HepG2 (cell line): ENCODE data around the gene TSPAN9. TPM values are rescaled to one million over a fixed set of nuclear protein-coding genes. Genes with fewer than 3 reads are reported as not detected.

Experiments used
- ATAC-seq: fragments of 200-7000 bp; cut with Tn5 transposase; 3 replicates; pipeline ENCODE4 v1.9.1; 2020; ENCODE audit warnings: mild to moderate bottlenecking, moderate library complexity
- BruUV-seq: library from RNA; stranded (reverse); fragments of 400-500 nt; replicated peaks from 2 replicates; lab custom pipeline; 2021; lab: Mats Ljungman, UMichigan
- CTCF ChIA-PET: fragments of 300-600 bp; formaldehyde crosslinking; extraction: SDS; loops from one replicate; lab custom pipeline; 2021; ENCODE audit warnings: low total read pairs, inconsistent platforms, low intra/inter-chr PET ratio; lab: Yijun Ruan, JAX
- POLR2A ChIA-PET: fragments of 350-600 bp; sonication (Branson Sonifier 250); formaldehyde crosslinking; loops from one replicate; lab custom pipeline; 2020; ENCODE audit warnings: antibody characterized with exemption, inconsistent platforms; lab: Yijun Ruan, JAX
- DNase-seq: peaks from one replicate; pipeline ENCODE4 v3.0.0-alpha.2; 2015; ENCODE audit warnings: low spot score
- FAIRE-seq: peaks from 3 replicates; lab custom pipeline; 2011; peaks lifted over from hg19 to GRCh38; lab: Jason Lieb, UNC
- H2AFZ ChIP-seq: one replicate; pipeline ENCODE4 v1.6.1; 2011; ENCODE audit warnings: low read length, inconsistent platforms
- H3K27ac ChIP-seq: fragments of 300-600 bp; 3 replicates; pipeline ENCODE4 v1.8.0; 2011; ENCODE audit warnings: mixed run types, mild to moderate bottlenecking, mixed read lengths, low read length, inconsistent platforms; ENCODE audit not compliant: insufficient read depth; ENCODE audit errors: extremely low read length
- H3K27me3 ChIP-seq, 2 experiments: fragments of 200-600 bp in 1 of 2; 2 replicates in 1 of 2; 3 replicates in 1 of 2; pipeline versions ENCODE4 v1.6.0 to v1.8.0; 2011; ENCODE audit warnings: low read length in 2 of 2, mild to moderate bottlenecking in 2 of 2, moderate library complexity in 2 of 2, inconsistent platforms in 1 of 2; ENCODE audit not compliant: insufficient read depth in 2 of 2, control insufficient read depth in 1 of 2
- H3K36me3 ChIP-seq, 2 experiments: fragments of 200-600 bp in 1 of 2; replicated peaks in 1 of 2; 2 replicates in 1 of 2; 3 replicates in 1 of 2; pipeline versions ENCODE4 v1.5.1 to v1.8.0; 2011; ENCODE audit warnings: low read length in 2 of 2, inconsistent platforms in 1 of 2; ENCODE audit not compliant: insufficient read depth in 2 of 2, control insufficient read depth in 1 of 2
- H3K4me1 ChIP-seq: 2 replicates; pipeline ENCODE4 v1.5.1; 2012; ENCODE audit warnings: low read length, inconsistent platforms; ENCODE audit not compliant: insufficient read depth
- H3K4me2 ChIP-seq: 2 replicates; pipeline ENCODE4 v1.6.0; 2011; ENCODE audit warnings: low read depth, low read length, inconsistent platforms
- H3K4me3 ChIP-seq, 3 experiments: fragments of 200-600 bp in 1 of 3; sonication (generic), shearing (Covaris generic) in 1 of 3; replicated peaks in 1 of 3; 2 replicates each; pipeline ENCODE4 v1.5.1; 2011 to 2016; ENCODE audit warnings: low read length in 3 of 3, inconsistent platforms in 2 of 3, low read depth in 2 of 3, mild to moderate bottlenecking in 2 of 3, control low read depth in 1 of 3, mixed read lengths in 1 of 3; ENCODE audit not compliant: insufficient read depth in 1 of 3
- H3K79me2 ChIP-seq: one replicate; pipeline ENCODE4 v1.6.1; 2011; ENCODE audit warnings: low read length, inconsistent platforms; ENCODE audit not compliant: insufficient read depth
- H3K9ac ChIP-seq: 2 replicates; pipeline ENCODE4 v1.6.0; 2011; ENCODE audit warnings: mild to moderate bottlenecking, low read depth, low read length, inconsistent platforms; ENCODE audit not compliant: insufficient read depth
- H3K9me3 ChIP-seq: 2 replicates; pipeline ENCODE4 v1.5.1; 2012; ENCODE audit warnings: mild to moderate bottlenecking, low read length
- H4K20me1 ChIP-seq: 2 replicates; pipeline ENCODE4 v1.6.0; 2011; ENCODE audit warnings: inconsistent platforms, mild to moderate bottlenecking, low read length, moderate library complexity; ENCODE audit not compliant: insufficient read depth
- CEBPG ChIP-seq: IDR thresholded peaks from 2 replicates; pipeline ENCODE4 v1.6.1; 2016
- RORA ChIP-seq: sonication (generic); formaldehyde crosslinking; IDR thresholded peaks from 2 replicates; pipeline ENCODE4 v1.5.0; 2020; ENCODE audit warnings: mild to moderate bottlenecking, missing genetic modification reagents, moderate library complexity
- WGBS: methylation state at CpG from one replicate; pipeline ENCODE4 v1.1.6; 2017; ENCODE audit warnings: low lambda C conversion rate; 5-methylcytosine and 5-hydroxymethylcytosine counted together
- in situ Hi-C: cut with HindIII; loops from 2 replicates; pipeline ENCODE4 v1.10.0; 2017; ENCODE audit warnings: low pct_unique_long_range_greater_than_20kb; ENCODE audit not compliant: extremely low pct_ligation_motif_present
- intact Hi-C: fragments of 100-400 bp; cut with micrococcal nuclease; formaldehyde crosslinking; loops from one replicate; pipeline ENCODE4 v1.10.0; 2022; ENCODE audit not compliant: unreplicated experiment
- polyA plus RNA-seq, 8 experiments: library from polyadenylated mRNA; depleted of rRNA in 3 of 8; stranded (reverse) in 7 of 8; unstranded in 1 of 8; fragments of >200 nt; fragmentation: Illumina TruSeq in 4 of 8; extraction: Trizol in 4 of 8; gene quantifications; 2 replicates each; pipeline versions ENCODE4 v1.2.1 to v1.2.3, GENCODE V29; 2011 to 2016; ENCODE audit warnings: low read depth in 4 of 8, missing spikeins in 1 of 8, mixed read lengths in 1 of 8; ENCODE audit not compliant: insufficient read depth in 1 of 8
- total RNA-seq, 5 experiments: library from RNA; depleted of rRNA; stranded (reverse); fragments of >200 nt; fragmentation: Illumina TruSeq; extraction: Trizol; gene quantifications; 2 replicates each; pipeline ENCODE4 v1.2.3, GENCODE V29; 2016; ENCODE audit warnings: low read depth in 1 of 5
- TF ChIP-seq, protein P1 (sequence below), 2 experiments: sonication (generic) in 1 of 2; formaldehyde crosslinking in 1 of 2; IDR thresholded peaks; 2 replicates each; pipeline versions ENCODE4 v1.4.0 to v1.6.1; 2016 to 2020; ENCODE audit warnings: borderline replicate concordance in 1 of 2, low read depth in 1 of 2, mild to moderate bottlenecking in 1 of 2, missing genetic modification reagents in 1 of 2

The TSPAN9 gene
- total and polyA plus RNA-seq, 2 of the 13 experiments (the other 11 are each of a cell fraction or from before 2014, with no cell fraction given), result 18.1 to 42.3 TPM

- in situ Hi-C loops, result no loop called here
- Histone ChIP-seq H3K4me2 (no peak overlapping the region), H4K20me1 (peaks cover 7% of the 10 kb centered on the region; the same call in 1 of the 2 replicates), H3K4me3 (no peak overlapping the region), H3K27ac (no peak overlapping the region), H3K36me3 (peaks cover 0 to 9% of the 10 kb centered on the region in 2 experiments; a peak in 1 of 5 replicates), H3K79me2 (no peaks in the 10 kb centered on the region), H3K9ac (no peak overlapping the region), H3K4me1 (peaks cover 25% of the 10 kb centered on the region), H3K9me3 (no peaks in the 10 kb centered on the region), H2AFZ (no peak overlapping the region), H3K27me3 (no peaks in the 10 kb centered on the region)
- no TSS peak for BruUV-seq
- TF ChIP-seq CEBPG (CRISPR knock-in tag) (no peak), RORA (CRISPR knock-in tag) (no peak)
- TF ChIP-seq, protein P1, sequence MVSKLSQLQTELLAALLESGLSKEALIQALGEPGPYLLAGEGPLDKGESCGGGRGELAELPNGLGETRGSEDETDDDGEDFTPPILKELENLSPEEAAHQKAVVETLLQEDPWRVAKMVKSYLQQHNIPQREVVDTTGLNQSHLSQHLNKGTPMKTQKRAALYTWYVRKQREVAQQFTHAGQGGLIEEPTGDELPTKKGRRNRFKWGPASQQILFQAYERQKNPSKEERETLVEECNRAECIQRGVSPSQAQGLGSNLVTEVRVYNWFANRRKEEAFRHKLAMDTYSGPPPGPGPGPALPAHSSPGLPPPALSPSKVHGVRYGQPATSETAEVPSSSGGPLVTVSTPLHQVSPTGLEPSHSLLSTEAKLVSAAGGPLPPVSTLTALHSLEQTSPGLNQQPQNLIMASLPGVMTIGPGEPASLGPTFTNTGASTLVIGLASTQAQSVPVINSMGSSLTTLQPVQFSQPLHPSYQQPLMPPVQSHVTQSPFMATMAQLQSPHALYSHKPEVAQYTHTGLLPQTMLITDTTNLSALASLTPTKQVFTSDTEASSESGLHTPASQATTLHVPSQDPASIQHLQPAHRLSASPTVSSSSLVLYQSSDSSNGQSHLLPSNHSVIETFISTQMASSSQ (IDR thresholded peaks at IDR 0.05; ENCODE audit: low read depth), result no peak
- TF ChIP-seq, protein P1 (CRISPR knock-in tag; IDR thresholded peaks at IDR 0.05; ENCODE audit: borderline replicate concordance), result no peak
- no peak for FAIRE-seq
- 96% methylated on average over 11 of the region's 11 CpGs for WGBS
- ATAC-seq, result no peak
- intact Hi-C loops, result no loop called here
- no peak for DNase-seq
- CTCF ChIA-PET, result no interaction called here
- POLR2A ChIA-PET, result no interaction called here
Observed at GRCh38 chr12:3238196-3238595, 161.0 kb downstream of the TSPAN9 start.
